ENCODE results near the gene CCDC107. TPM values are rescaled to one million over a fixed set of nuclear protein-coding genes. Genes with fewer than 3 reads are reported as not detected.

The CCDC107 gene
- total and polyA plus RNA-seq, 2 experiments from 2014 or later: 6.9 to 18.4 TPM

- TF ChIP-seq ZNF462 (CRISPR knock-in tag; IDR thresholded peaks at IDR 0.05) (no peak), POLR2AphosphoS5 (IDR thresholded peaks at IDR 0.05; ENCODE audit: low read depth) (no peak), JUNB (IDR thresholded peaks at IDR 0.05; ENCODE audit: unreplicated experiment) (no peak), EZH2phosphoT487 (IDR thresholded peaks at IDR 0.05; ENCODE audit: unreplicated experiment) (no peak), NANOG (IDR thresholded peaks at IDR 0.05; ENCODE audit: borderline replicate concordance) (no peak)
- TF ChIP-seq, protein P1, sequence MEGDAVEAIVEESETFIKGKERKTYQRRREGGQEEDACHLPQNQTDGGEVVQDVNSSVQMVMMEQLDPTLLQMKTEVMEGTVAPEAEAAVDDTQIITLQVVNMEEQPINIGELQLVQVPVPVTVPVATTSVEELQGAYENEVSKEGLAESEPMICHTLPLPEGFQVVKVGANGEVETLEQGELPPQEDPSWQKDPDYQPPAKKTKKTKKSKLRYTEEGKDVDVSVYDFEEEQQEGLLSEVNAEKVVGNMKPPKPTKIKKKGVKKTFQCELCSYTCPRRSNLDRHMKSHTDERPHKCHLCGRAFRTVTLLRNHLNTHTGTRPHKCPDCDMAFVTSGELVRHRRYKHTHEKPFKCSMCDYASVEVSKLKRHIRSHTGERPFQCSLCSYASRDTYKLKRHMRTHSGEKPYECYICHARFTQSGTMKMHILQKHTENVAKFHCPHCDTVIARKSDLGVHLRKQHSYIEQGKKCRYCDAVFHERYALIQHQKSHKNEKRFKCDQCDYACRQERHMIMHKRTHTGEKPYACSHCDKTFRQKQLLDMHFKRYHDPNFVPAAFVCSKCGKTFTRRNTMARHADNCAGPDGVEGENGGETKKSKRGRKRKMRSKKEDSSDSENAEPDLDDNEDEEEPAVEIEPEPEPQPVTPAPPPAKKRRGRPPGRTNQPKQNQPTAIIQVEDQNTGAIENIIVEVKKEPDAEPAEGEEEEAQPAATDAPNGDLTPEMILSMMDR (conservative IDR thresholded peaks at IDR 0.05; ENCODE audit: low read depth in 2 of 2): no peak
These were observed 4.3 kb downstream of the CCDC107 start (continued) for GRCh38 chr9:35662437-35662836.
